ENCODE data around the gene NOC2L.

DNA sequence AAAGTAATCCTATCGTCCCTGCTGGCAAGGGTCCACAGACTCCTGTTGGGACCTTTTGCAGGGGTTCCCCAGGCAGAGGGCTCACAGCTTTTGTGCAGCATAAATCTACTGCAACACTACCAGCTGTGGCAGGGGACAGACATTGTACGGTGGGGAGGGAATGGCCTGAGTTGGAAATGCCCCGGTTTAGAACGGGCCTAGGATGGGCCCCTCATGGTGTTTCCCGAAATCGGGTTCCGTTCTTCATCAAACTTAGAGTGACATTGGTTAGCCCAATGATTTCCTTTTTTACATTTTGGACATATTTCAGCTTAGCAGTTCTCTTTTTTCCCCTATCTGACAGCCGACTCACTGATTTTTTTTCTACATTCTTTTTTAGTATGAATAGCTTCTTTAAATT, 61.8 kb downstream of the NOC2L start:
- TF ChIP-seq, protein P1, sequence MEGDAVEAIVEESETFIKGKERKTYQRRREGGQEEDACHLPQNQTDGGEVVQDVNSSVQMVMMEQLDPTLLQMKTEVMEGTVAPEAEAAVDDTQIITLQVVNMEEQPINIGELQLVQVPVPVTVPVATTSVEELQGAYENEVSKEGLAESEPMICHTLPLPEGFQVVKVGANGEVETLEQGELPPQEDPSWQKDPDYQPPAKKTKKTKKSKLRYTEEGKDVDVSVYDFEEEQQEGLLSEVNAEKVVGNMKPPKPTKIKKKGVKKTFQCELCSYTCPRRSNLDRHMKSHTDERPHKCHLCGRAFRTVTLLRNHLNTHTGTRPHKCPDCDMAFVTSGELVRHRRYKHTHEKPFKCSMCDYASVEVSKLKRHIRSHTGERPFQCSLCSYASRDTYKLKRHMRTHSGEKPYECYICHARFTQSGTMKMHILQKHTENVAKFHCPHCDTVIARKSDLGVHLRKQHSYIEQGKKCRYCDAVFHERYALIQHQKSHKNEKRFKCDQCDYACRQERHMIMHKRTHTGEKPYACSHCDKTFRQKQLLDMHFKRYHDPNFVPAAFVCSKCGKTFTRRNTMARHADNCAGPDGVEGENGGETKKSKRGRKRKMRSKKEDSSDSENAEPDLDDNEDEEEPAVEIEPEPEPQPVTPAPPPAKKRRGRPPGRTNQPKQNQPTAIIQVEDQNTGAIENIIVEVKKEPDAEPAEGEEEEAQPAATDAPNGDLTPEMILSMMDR (conservative IDR thresholded peaks at IDR 0.05; ENCODE audit: low read depth, low read length), result no peak
- TF ChIP-seq EZH2 (IDR thresholded peaks at IDR 0.05; ENCODE audit: borderline replicate concordance, low read depth, low read length, poor library complexity, severe bottlenecking), result no peak
